Muscle of arm (tissue), 12 donors: ENCODE data around the gene BCL2L1. TPM values are rescaled to one million over a fixed set of nuclear protein-coding genes. Genes with fewer than 3 reads are reported as not detected.
A peak's percentile ranks its signal among the peaks of the same experiment; 100 is the strongest.
"Not testable (repeated sequence)": the region's sequence is repeated elsewhere in the genome, so short reads cannot be mapped to it uniquely, and the experiment has no call there.

Experiments
- DNase-seq: peaks from one replicate; pipeline ENCODE4 v3.0.0-alpha.2; 2013
- polyA plus RNA-seq, 12 donors: library from polyadenylated mRNA; unstranded; fragments of 120-200 nt; gene quantifications; one replicate each; pipeline ENCODE4 v1.2.1, GENCODE V29; 2013; ENCODE audit not compliant: insufficient read length in 12 of 12

Gene BCL2L1
- polyA plus RNA-seq, 12 donors = 24.0 to 55.2 (median 32.4) TPM; not detected in 1

DNA sequence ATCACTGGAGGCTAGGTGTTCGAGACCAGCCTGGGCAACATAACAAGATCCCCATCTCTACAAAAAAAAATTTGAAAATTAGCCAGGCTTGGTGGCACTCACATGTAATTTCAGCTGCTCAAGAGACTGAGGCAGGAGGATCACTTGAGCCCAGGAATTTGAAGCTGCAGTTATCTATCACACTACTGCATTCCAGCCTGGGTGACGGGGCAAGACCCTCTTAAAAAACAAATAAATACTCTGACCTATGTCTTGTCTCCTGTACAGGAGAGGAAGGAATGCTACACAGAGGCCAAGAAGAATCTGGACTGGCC, 59.2 kb downstream of the BCL2L1 start:
- DNase-seq = no peak

DNA sequence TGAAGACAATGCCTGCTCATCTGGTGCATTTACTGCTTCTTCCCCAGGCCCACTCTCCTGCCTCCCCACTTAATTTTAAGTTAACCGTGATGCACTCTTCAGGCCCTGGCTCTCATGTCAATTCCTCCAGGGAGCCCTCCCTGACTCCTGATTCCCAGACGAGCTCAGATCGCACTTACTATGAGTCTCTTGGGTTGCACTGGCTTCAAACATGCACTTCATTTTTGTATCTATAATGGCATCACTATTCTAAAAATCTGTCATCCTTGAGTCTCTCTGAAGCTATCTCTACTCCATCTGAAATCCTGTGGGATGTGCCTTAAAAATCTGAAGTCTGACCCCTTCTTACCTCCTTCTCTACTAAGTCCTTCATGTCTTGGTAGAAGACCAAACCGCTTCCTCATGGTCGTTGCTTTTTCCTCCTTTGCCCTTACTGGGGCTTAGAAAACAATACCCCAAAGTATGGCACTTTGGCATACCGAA, 60.3 kb downstream of the BCL2L1 start:
- DNase-seq = no peak

DNA sequence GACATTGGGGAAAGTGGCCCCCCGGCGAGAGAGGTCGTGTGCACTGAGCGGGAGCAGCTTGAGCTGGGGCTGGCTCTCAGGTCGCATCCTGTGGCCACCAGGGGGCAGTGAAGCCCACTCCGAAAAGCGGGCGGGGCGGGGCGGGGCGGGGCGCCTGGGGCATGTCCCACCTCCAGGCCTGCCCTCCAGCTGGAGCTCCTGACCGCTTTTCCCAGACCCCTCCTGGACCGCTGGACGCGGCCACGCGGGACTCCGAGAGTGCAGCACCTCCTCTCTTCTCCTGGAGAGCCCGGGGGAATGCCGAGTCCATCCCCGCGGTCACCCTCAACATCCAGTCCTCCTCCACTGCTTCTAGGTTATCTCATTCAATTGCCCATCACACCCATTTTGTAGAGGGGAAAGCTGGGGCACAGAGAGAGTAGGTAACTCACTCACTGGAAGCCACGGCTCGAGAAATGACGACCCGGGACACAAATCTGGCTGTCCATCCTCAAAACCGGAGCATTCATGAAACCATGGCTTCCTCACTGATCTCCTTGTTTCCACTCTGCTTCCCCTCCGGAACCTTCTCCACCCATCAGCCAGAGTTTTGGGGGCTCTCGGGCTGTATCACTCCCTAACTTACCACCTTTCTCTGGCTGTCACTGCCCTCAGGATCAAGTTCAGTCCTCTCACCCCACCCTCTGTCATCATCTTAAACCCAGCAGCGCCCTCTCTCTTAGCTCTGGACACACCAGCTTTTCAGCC, 60.9 kb downstream of the BCL2L1 start:
- peak; percentile 87 for DNase-seq

DNA sequence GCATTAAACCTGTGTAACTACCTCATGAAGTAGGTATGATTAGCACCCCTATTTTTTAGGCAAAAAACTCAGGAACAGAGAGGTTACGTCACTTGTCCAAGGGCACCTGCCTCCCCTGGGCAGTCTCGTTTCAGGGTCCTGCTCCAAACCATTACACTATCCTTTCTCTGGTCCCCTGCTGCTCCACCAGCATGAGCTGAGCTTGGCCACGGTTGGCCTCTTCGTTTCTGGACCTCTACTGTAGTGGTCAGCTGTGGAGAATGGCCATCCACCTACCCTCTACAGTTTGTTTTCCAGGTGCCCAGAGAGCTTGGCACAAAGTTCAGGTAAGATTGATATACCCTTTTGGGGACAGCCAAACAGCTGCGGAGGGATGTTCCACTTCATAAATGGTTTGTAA, 68.1 kb downstream of the BCL2L1 start:
- DNase-seq = no peak

DNA sequence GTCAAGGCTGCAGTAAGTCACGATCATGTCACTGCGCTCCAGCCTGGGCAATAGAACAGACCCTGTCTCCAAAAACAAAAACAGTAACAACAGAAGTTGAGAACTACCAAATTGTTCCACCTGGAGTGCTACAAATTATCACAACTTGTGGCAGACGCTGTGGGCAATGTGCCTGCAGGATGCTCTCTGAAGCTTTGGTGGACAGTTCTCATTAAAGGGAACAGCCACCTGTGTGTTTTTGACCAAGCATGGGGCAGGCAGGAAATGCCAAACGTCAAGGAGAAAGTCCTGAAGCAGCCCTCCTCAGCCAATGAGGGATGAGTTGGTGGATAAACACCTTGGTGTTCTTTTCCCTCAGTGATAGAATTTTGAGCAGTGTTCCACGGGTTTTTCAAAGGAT, 69.1 kb downstream of the BCL2L1 start:
- no peak for DNase-seq

GRCh38 chr20:31652917-31653396, 69.7 kb downstream of the BCL2L1 start:
- DNase-seq = peak; percentile 41

DNA sequence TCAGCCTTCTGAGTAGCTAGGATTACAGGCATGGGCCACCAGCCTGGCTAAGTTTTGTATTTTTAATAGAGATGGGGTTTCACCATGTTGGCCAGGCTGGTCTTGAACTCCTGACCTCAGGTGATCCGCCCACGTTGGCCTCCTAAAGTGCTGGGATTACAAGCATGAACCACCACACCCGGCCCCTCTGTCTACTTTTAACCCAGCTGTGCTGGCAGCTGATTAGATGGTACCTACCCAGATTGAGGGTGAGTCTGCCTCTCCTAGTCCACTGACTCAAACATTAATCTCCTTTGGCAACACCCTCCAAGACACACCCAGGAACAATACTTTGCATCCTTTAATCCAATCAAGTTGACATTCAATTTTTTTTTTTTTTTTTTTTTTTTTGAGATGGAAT, 74.6 kb downstream of the BCL2L1 start:
- not testable (repeated sequence) for DNase-seq

DNA sequence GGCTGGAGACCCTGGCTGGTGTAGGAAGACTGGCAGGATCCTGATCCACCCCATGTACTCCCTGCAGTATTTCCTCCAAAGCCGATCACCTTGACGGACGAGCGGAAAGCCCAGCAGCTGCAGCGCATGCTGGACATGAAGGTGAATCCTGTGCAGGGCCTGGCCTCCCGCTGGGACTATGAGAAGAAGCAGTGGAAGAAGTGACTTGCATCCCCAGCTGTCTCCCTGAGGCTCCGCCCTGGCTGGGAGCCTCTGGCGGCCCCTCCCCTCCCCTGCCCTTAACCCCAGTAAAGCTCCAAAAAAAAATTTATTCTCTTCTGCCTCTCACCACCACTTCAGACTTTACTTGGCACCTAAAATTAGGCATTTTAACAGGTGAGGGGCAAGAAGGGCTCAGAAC, 78.0 kb downstream of the BCL2L1 start:
- no peak for DNase-seq

DNA sequence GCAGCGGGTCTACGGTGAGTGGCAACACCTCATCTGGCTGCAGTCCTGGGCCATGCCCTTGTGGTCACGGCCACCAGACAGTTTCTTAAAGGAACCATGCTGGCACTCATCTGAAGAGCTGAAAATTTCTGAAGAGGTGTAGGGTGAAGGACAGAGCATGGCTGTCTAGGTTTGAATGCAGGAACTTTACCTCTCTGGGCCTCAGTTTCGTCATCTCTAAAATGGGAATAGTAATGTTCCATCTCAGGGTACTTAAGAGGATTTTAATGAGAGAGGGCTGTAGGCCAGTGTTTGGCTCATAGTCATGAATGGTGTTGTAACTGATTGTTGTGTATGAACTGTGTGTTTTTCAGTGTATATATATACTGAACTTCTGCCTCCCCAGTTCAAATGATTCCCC, 79.1 kb downstream of the BCL2L1 start:
- DNase-seq = no peak

- DNase-seq = no peak
Observed at GRCh38 chr20:31642837-31643236, 79.8 kb downstream of the BCL2L1 start.

DNA sequence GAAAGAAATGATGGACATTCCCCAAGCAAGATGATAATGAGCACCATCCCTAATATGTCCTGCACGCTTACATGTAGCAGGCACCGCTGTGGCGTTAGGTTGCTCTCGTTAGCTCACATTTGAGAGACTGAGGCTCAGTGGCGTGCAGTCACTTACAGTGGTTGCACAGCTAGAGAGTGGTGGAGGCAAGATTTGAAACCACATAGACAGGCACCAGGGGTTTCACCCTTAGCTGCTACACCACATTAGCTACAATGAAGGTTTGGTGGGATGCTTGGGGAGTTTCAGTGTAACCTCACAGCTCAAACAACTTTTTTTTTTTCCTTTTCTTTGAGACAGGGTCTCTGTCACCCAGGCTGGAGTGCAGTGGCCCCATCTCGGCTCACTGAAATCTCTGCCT, 81.3 kb downstream of the BCL2L1 start:
- no peak for DNase-seq

DNA sequence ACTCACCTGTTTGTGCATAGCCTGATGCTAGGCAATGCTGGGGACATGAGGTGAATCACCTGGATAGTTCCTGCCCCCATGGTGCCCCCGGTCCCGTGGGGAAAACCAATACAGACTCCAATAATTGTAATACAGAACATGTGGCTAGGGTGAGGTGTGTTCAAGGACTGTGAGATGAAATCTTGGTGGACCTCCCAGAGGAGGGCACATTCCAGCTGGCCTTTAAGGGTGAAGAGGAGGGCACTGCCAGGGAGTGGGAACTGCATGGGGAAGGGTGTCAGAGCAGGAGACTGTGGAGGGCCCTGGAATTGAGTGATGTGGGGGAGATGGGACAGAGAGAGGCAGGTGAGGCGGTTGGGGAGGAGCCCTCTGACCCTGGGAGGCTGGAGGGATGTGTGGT, 82.4 kb downstream of the BCL2L1 start:
- DNase-seq = no peak

DNA sequence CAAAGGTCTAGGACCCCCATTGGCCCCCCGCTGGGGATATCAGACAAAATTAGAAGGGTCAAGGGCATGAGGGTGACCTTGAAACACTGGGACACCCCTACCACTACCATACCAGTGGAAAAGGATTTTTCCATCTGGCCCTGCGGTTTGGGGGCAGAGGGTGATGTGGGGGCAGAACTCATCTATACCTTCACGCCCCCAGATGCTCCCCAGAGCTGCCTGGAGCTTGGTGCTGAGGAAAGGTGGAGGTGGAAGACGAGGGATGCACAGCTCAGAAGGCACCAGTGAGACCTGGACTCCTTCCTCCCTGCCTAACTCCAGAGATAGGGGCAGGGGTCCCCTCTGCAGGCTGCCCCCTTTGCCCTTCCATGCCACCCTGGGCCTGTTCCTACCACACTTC, 83.9 kb downstream of the BCL2L1 start:
- DNase-seq = no peak

DNA sequence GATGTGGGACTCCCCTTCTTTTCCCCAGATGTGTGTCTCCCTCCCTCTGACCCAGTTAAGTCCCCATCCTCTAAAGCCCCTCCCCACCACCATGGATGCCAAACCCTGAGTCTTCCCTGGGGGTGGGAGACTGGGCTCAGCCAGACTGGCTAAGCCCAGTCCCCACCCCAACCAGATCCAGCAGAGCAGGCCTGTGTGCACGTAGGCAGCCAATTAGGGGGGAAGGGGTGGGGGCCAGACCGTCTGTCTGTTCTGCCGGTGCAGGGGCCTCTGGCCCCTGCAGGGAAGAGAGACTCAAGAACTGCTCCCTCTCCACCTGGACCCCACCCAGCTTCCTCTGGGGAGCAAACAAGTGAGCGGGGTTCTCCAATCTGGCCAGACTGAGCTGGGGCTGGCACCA, 84.4 kb downstream of the BCL2L1 start:
- DNase-seq = no peak

- DNase-seq = no peak
Observed at GRCh38 chr20:31637660-31638059, 85.0 kb downstream of the BCL2L1 start, which contains the start of gene COX4I2. COX4I2 (plus strand) TSS chr20:31637912; CDS start chr20:31639018, 1,106 bp downstream.

GRCh38 chr20:31633339-31633914, 89.2 kb downstream of the BCL2L1 start:
- no peak for DNase-seq

- no peak for DNase-seq
Observed at GRCh38 chr20:31632548-31633338, 89.9 kb downstream of the BCL2L1 start.

- DNase-seq = peak; percentile 48
Observed at GRCh38 chr20:31630187-31630790, 92.4 kb downstream of the BCL2L1 start.

DNA sequence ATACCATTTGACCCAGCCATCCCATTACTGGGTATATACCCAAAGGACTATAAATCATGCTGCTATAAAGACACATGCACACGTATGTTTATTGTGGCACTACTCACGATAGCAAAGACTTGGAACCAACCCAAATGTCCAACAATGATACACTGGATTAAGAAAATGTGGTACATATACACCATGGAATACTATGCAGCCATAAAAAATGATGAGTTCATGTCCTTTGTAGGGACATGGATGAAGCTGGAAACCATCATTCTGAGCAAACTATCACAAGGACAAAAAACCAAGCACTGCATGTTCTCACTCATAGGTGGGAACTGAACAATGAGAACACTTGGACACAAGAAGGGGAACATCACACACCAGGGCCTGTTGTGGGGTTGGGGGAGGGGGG, 94.6 kb downstream of the BCL2L1 start:
- not testable (repeated sequence) for DNase-seq

DNA sequence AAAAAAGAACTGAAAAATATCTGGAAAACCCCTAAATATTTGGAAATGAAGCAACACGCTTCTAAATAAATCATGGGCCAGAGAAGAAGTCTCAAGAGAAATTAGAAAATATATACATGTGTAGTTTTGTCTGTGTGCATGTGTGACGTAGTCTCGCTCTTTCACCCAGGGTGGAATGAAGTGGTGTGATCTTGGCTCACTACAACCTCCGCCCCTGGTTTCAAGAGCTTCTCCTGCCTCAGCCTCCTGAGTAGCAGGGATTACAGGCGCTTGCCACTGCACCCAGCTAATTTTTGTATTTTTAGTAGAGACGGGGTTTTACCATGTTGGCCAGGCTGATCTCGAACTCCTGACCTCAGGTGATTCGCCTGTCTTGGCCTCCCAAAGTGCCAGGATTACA, 96.1 kb downstream of the BCL2L1 start:
- not testable (repeated sequence) for DNase-seq

- not testable (repeated sequence) for DNase-seq
Observed at GRCh38 chr20:31623123-31623505, 99.6 kb downstream of the BCL2L1 start.

DNA sequence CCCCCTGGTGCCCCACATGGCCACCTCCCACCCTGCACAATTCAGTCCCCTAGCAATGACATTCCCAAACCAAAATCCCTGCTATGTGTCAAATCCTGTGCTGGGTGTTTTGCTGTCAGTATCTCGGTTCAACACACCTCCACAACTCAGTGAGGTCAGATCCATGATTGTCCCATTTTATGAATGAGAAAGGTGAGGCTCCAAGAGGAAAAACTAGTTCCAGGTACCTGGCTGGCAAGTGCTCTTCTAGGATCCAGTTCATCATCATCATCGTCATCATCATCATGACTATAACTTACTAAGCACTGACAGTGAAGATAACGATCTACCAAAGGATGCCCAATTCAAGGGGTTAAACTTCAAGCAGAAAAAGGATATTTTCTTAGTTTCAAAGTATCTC, 102.4 kb downstream of the BCL2L1 start:
- DNase-seq = no peak
